GM12878 (cell line): ENCODE results near the gene HYI. TPM values are rescaled to one million over a fixed set of nuclear protein-coding genes. Genes with fewer than 3 reads are reported as not detected.

ENCODE experiments used
- HDAC6 ChIP-seq: fragments of 200-600 bp; sonication (generic); IDR thresholded peaks from one replicate; pipeline ENCODE4 v1.8.0; 2017; ENCODE audit warnings: antibody characterized with exemption; ENCODE audit not compliant: unreplicated experiment
- IKZF1 ChIP-seq: fragments of 450-650 bp; conservative IDR thresholded peaks from 2 replicates; pipeline ENCODE4 v1.6.1; 2017; ENCODE audit warnings: antibody characterized with exemption, mild to moderate bottlenecking
- IKZF2 ChIP-seq, 2 experiments: fragments of 450-650 bp; IDR thresholded peaks; 2 replicates each; pipeline ENCODE4 v1.6.1; 2017; ENCODE audit warnings: mild to moderate bottlenecking in 2 of 2, moderate library complexity in 2 of 2
- KLF5 ChIP-seq: fragments of 450-650 bp; IDR thresholded peaks from 2 replicates; pipeline ENCODE4 v1.6.1; 2014; ENCODE audit warnings: mild to moderate bottlenecking; ENCODE audit not compliant: partially characterized antibody
- MXI1 ChIP-seq: fragments of 150-350 bp; IDR thresholded peaks from 2 replicates; pipeline ENCODE4 v1.6.1; 2011; ENCODE audit warnings: low read depth, mild to moderate bottlenecking, inconsistent platforms, low read length, improper control_type of control experiment
- NFIC ChIP-seq: IDR thresholded peaks from 2 replicates; pipeline ENCODE4 v1.6.1; 2012; ENCODE audit warnings: low read depth, mild to moderate bottlenecking, inconsistent platforms, low read length, moderate library complexity
- NFXL1 ChIP-seq: fragments of 450-650 bp; IDR thresholded peaks from 2 replicates; pipeline ENCODE4 v1.6.1; 2017; ENCODE audit warnings: antibody characterized with exemption, mild to moderate bottlenecking, borderline replicate concordance
- NFYA ChIP-seq: IDR thresholded peaks from 2 replicates; pipeline ENCODE4 v1.6.1; 2011; ENCODE audit warnings: low read depth, mild to moderate bottlenecking, low read length, improper control_type of control experiment, borderline replicate concordance
- PAX8 ChIP-seq: fragments of 450-650 bp; IDR thresholded peaks from 2 replicates; pipeline ENCODE4 v1.6.1; 2017; ENCODE audit warnings: mild to moderate bottlenecking, moderate library complexity
- PML ChIP-seq: IDR thresholded peaks from 2 replicates; pipeline ENCODE4 v1.6.1; 2012; ENCODE audit warnings: low read length, inconsistent platforms
- POLR2AphosphoS2 ChIP-seq: IDR thresholded peaks from 2 replicates; pipeline ENCODE4 v1.6.1; 2011; ENCODE audit warnings: low read depth, mild to moderate bottlenecking, low read length, improper control_type of control experiment, moderate library complexity
- RAD21 ChIP-seq: IDR thresholded peaks from 2 replicates; pipeline ENCODE4 v1.6.1; 2011; ENCODE audit warnings: mild to moderate bottlenecking, low read depth, low read length, moderate library complexity; ENCODE audit not compliant: insufficient read depth
- RFX5 ChIP-seq: IDR thresholded peaks from 2 replicates; pipeline ENCODE4 v1.6.1; 2011; ENCODE audit warnings: low read depth, low read length, improper control_type of control experiment
- SPI1 ChIP-seq: IDR thresholded peaks from 2 replicates; pipeline ENCODE4 v1.6.1; 2011; ENCODE audit warnings: low read depth, mild to moderate bottlenecking, low read length, moderate library complexity, borderline replicate concordance; ENCODE audit not compliant: insufficient read depth
- TCF7 ChIP-seq: IDR thresholded peaks from 2 replicates; pipeline ENCODE4 v1.6.1; 2014; ENCODE audit warnings: antibody characterized with exemption, borderline replicate concordance
- polyA plus RNA-seq, 11 experiments: library from polyadenylated mRNA; depleted of rRNA in 4 of 11; unstranded in 6 of 11; stranded (reverse) in 5 of 11; fragments of >200 nt; fragmentation: Nextera tagmentation in 4 of 11; fragmentation: Illumina TruSeq in 1 of 11; extraction: Ambion mirVana in 4 of 11; extraction: Trizol in 1 of 11; gene quantifications; 1 replicate in 1 of 11; 2 replicates in 10 of 11; pipeline versions ENCODE4 v1.2.1 to v1.2.3, GENCODE V29; 2011 to 2016; ENCODE audit warnings: inconsistent platforms in 2 of 11, missing spikeins in 2 of 11, low read depth in 1 of 11
- total RNA-seq, 4 experiments: library from RNA; depleted of rRNA in 3 of 4; stranded (reverse); fragments of >200 nt in 3 of 4; fragmentation: Illumina TruSeq in 1 of 4; extraction: Trizol in 1 of 4; gene quantifications; 2 replicates each; pipeline versions ENCODE4 v1.2.1 to v1.2.3, GENCODE V29; 2013 to 2021
- TF ChIP-seq, protein P1 (sequence below): IDR thresholded peaks from 2 replicates; pipeline ENCODE4 v1.6.1; 2011; ENCODE audit warnings: low read depth, low read length, improper control_type of control experiment, borderline replicate concordance
- TF ChIP-seq, protein P2 (sequence below): fragments of 450-650 bp; IDR thresholded peaks from 2 replicates; pipeline ENCODE4 v1.6.1; 2017; ENCODE audit warnings: borderline replicate concordance
- TF ChIP-seq, protein P3 (sequence below): fragments of 450-650 bp; conservative IDR thresholded peaks from 2 replicates; pipeline ENCODE4 v1.6.1; 2017; ENCODE audit warnings: mild to moderate bottlenecking, moderate library complexity
- TF ChIP-seq, protein P4 (sequence below): IDR thresholded peaks from 2 replicates; pipeline ENCODE4 v1.6.1; 2012; ENCODE audit warnings: low read length, inconsistent platforms
- TF ChIP-seq, protein P5 (sequence below): fragments of 450-650 bp; IDR thresholded peaks from 2 replicates; pipeline ENCODE4 v1.6.1; 2018; ENCODE audit warnings: mild to moderate bottlenecking, low read depth, moderate library complexity; ENCODE audit not compliant: partially characterized antibody

HYI gene
- total and polyA plus RNA-seq, 10 of the 15 experiments (the other 5 are each of a cell fraction or from before 2014, with no cell fraction given) = 0.27 to 5.5 (median 2.0) TPM

DNA sequence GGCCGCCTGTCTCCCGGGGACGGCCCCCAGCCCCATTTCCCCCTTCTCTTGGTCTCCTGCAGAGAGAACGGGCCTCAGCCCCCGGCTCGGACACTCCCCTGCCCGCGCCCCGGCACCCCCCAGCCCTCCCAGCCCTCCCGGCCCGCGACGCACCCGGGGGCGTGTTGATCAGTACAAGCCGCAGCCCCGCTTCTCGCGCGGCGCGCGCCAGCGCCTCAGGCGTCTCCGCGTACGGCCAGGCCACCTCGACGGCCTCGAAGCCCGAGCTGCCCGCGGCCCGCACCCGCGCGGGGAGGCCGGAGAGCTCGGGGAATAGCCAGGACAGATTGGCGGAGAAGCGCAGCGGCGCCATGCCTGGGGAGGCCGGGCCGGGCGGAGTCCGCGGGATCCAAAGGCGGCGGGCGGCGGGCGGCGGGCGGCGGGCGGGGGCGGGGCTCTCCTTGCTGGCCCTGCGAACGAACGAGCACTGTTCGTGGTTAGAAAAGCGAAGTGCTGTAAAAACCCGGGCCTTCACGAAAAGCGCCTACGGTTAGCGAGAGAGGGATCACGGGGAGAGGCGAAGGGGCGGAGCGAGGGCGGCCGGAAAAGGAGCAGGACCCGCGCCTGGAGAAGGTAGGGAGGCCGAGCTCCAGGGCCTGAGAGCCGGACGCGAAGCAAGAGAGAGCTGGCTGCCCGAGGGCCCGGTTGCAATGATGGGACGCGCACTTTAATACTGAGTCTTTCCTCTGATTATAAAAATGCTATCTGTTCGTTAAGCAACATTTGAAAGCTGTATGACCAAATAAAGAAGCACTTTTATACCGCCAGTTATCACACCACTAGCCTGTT, at the start of gene HYI (continued):
- TF ChIP-seq, protein P1, sequence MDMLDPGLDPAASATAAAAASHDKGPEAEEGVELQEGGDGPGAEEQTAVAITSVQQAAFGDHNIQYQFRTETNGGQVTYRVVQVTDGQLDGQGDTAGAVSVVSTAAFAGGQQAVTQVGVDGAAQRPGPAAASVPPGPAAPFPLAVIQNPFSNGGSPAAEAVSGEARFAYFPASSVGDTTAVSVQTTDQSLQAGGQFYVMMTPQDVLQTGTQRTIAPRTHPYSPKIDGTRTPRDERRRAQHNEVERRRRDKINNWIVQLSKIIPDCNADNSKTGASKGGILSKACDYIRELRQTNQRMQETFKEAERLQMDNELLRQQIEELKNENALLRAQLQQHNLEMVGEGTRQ = no peak
- TF ChIP-seq MXI1 (0 out of 2 replicates have a peak, but pooled peaks have one; percentile 1), POLR2AphosphoS2 (peak; percentile 68; the same call in 1 of the 2 replicates), IKZF2 (IDR thresholded peaks at IDR 0.05) (0 out of 4 replicates have a peak, but pooled peaks of 1 of the 2 experiments have one; percentile 9), RAD21 (no peak), PAX8 (no peak; the same call in 1 of the 2 replicates), IKZF1 (peak; percentile 34; the same call in 1 of the 2 replicates), NFXL1 (no peak), PML (0 out of 2 replicates have a peak, but pooled peaks have one; percentile 24), RFX5 (no peak), HDAC6 (peak; percentile 21), TCF7 (no peak), SPI1 (no peak), KLF5 (no peak), NFIC (no peak), NFYA (no peak)
- TF ChIP-seq, protein P2, sequence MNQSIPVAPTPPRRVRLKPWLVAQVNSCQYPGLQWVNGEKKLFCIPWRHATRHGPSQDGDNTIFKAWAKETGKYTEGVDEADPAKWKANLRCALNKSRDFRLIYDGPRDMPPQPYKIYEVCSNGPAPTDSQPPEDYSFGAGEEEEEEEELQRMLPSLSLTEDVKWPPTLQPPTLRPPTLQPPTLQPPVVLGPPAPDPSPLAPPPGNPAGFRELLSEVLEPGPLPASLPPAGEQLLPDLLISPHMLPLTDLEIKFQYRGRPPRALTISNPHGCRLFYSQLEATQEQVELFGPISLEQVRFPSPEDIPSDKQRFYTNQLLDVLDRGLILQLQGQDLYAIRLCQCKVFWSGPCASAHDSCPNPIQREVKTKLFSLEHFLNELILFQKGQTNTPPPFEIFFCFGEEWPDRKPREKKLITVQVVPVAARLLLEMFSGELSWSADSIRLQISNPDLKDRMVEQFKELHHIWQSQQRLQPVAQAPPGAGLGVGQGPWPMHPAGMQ = no peak
- TF ChIP-seq, protein P3, sequence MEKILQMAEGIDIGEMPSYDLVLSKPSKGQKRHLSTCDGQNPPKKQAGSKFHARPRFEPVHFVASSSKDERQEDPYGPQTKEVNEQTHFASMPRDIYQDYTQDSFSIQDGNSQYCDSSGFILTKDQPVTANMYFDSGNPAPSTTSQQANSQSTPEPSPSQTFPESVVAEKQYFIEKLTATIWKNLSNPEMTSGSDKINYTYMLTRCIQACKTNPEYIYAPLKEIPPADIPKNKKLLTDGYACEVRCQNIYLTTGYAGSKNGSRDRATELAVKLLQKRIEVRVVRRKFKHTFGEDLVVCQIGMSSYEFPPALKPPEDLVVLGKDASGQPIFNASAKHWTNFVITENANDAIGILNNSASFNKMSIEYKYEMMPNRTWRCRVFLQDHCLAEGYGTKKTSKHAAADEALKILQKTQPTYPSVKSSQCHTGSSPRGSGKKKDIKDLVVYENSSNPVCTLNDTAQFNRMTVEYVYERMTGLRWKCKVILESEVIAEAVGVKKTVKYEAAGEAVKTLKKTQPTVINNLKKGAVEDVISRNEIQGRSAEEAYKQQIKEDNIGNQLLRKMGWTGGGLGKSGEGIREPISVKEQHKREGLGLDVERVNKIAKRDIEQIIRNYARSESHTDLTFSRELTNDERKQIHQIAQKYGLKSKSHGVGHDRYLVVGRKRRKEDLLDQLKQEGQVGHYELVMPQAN = 0 out of 2 replicates have a peak, but pooled peaks have one; percentile 29
- TF ChIP-seq, protein P4, sequence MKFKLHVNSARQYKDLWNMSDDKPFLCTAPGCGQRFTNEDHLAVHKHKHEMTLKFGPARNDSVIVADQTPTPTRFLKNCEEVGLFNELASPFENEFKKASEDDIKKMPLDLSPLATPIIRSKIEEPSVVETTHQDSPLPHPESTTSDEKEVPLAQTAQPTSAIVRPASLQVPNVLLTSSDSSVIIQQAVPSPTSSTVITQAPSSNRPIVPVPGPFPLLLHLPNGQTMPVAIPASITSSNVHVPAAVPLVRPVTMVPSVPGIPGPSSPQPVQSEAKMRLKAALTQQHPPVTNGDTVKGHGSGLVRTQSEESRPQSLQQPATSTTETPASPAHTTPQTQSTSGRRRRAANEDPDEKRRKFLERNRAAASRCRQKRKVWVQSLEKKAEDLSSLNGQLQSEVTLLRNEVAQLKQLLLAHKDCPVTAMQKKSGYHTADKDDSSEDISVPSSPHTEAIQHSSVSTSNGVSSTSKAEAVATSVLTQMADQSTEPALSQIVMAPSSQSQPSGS = no peak
- TF ChIP-seq, protein P5, sequence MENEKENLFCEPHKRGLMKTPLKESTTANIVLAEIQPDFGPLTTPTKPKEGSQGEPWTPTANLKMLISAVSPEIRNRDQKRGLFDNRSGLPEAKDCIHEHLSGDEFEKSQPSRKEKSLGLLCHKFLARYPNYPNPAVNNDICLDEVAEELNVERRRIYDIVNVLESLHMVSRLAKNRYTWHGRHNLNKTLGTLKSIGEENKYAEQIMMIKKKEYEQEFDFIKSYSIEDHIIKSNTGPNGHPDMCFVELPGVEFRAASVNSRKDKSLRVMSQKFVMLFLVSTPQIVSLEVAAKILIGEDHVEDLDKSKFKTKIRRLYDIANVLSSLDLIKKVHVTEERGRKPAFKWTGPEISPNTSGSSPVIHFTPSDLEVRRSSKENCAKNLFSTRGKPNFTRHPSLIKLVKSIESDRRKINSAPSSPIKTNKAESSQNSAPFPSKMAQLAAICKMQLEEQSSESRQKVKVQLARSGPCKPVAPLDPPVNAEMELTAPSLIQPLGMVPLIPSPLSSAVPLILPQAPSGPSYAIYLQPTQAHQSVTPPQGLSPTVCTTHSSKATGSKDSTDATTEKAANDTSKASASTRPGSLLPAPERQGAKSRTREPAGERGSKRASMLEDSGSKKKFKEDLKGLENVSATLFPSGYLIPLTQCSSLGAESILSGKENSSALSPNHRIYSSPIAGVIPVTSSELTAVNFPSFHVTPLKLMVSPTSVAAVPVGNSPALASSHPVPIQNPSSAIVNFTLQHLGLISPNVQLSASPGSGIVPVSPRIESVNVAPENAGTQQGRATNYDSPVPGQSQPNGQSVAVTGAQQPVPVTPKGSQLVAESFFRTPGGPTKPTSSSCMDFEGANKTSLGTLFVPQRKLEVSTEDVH = no peak
